Lung (tissue), 12 donors: ENCODE data around the gene RAB8B. TPM values are rescaled to one million over a fixed set of nuclear protein-coding genes. Genes with fewer than 3 reads are reported as not detected.

Experiments used
- ATAC-seq: fragments of 200-7000 bp; cut with Tn5 transposase; one replicate; pipeline ENCODE4 v1.9.1; 2020; ENCODE audit warnings: moderate number of reproducible peaks; ENCODE audit not compliant: insufficient read depth, low FRiP score
- DNase-seq, 3 donors: peaks; one replicate each; pipeline ENCODE4 v3.0.0-alpha.2; 2013 to 2017
- H3K27ac ChIP-seq, 2 donors: one replicate each; pipeline ENCODE4 v1.5.1; 2013; ENCODE audit warnings: mild to moderate bottlenecking in 2 of 2, moderate library complexity in 2 of 2, control low read depth in 1 of 2, inconsistent platforms in 1 of 2, low read depth in 1 of 2, low read length in 1 of 2
- H3K27me3 ChIP-seq, 3 donors: one replicate each; pipeline ENCODE4 v1.5.1; 2013; ENCODE audit warnings: low read length in 2 of 3; ENCODE audit not compliant: control insufficient read depth in 3 of 3, insufficient read depth in 3 of 3
- H3K36me3 ChIP-seq, 4 donors: one replicate each; pipeline ENCODE4 v1.5.1; 2013; ENCODE audit warnings: low read length in 4 of 4, mild to moderate bottlenecking in 1 of 4, moderate library complexity in 1 of 4; ENCODE audit not compliant: control insufficient read depth in 4 of 4, insufficient read depth in 4 of 4
- H3K4me1 ChIP-seq, 5 donors: one replicate each; pipeline ENCODE4 v1.5.1; 2013; ENCODE audit warnings: low read length in 5 of 5, mild to moderate bottlenecking in 2 of 5, moderate library complexity in 1 of 5; ENCODE audit not compliant: control insufficient read depth in 5 of 5, insufficient read depth in 5 of 5
- H3K4me3 ChIP-seq: one replicate; pipeline ENCODE4 v1.5.1; 2013; ENCODE audit warnings: mild to moderate bottlenecking, control low read depth, moderate library complexity
- H3K9ac ChIP-seq, 2 donors: one replicate each; pipeline ENCODE4 v1.5.1; 2013; ENCODE audit warnings: low read length in 2 of 2, control low read depth in 1 of 2; ENCODE audit not compliant: insufficient read depth in 1 of 2
- H3K9me3 ChIP-seq, 4 donors: one replicate each; pipeline ENCODE4 v1.5.1; 2013; ENCODE audit warnings: low read length in 3 of 4, mild to moderate bottlenecking in 1 of 4, moderate library complexity in 1 of 4; ENCODE audit not compliant: control insufficient read depth in 4 of 4, insufficient read depth in 3 of 4
- WGBS, 2 donors: extraction: QIAGEN DNeasy Blood & Tissue Kit; methylation state at CpG; one replicate each; pipeline ENCODE4 v1.1.7; 2013; 5-methylcytosine and 5-hydroxymethylcytosine counted together
- polyA plus RNA-seq, 2 donors: library from polyadenylated mRNA; stranded (reverse); fragments of 200-250 nt; gene quantifications; one replicate each; pipeline ENCODE4 v1.2.1, GENCODE V29; 2013
- total RNA-seq, 2 donors: library from RNA; depleted of rRNA in 1 of 2; stranded (reverse); fragments of >200 nt in 1 of 2; gene quantifications; one replicate each; pipeline ENCODE4 v1.2.1, GENCODE V29; 2014 to 2021
- TF ChIP-seq, protein P1 (sequence below): IDR thresholded peaks from 2 replicates; pipeline ENCODE4 v1.5.1; 2012; ENCODE audit warnings: mild to moderate bottlenecking; ENCODE audit errors: control extremely low read depth, extremely low read depth
- donor health status: control.
- donor health status: control.
- donor health status: Bipolar disorder and iron deficiency.
- donor health status: healthy.
- donor health status: DM: yes; HTN: yes; CAD: no.

Gene RAB8B
- total and polyA plus RNA-seq, 4 donors = 10.0 to 88.9 (median 35.7) TPM

DNA sequence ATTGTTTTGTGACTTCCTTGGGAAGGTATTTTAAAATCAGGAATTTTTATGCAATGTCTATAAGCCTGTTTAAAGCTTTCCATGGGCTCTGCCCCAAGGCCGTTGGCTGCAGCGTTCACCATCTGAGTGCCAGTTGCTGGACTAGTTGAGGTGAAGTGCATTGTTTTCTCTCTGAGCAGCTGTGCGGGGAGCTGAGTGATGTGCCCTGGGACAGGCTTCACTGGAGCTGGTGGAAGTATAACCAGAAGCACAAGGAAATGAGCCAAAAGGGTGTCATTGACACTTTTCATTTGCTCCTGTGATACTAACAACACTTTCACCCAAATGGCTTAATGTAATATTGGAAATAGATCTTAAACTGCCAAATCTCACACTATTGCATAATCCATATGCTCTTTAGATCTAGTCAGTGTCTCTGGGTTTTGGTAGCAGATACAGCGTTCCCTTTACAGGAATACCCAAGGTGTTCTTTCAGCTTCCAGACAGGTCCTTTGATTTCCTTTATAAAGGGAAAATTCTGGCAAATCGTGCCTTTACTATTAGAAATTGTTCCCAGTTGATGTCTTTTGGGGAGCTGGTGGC is 117.2 kb downstream of the RAB8B start:
- 88 to 95% methylated on average over 5 of the region's 5 CpGs for WGBS, 2 donors
- no peak overlapping the region for H3K9ac ChIP-seq
- TF ChIP-seq, protein P1, sequence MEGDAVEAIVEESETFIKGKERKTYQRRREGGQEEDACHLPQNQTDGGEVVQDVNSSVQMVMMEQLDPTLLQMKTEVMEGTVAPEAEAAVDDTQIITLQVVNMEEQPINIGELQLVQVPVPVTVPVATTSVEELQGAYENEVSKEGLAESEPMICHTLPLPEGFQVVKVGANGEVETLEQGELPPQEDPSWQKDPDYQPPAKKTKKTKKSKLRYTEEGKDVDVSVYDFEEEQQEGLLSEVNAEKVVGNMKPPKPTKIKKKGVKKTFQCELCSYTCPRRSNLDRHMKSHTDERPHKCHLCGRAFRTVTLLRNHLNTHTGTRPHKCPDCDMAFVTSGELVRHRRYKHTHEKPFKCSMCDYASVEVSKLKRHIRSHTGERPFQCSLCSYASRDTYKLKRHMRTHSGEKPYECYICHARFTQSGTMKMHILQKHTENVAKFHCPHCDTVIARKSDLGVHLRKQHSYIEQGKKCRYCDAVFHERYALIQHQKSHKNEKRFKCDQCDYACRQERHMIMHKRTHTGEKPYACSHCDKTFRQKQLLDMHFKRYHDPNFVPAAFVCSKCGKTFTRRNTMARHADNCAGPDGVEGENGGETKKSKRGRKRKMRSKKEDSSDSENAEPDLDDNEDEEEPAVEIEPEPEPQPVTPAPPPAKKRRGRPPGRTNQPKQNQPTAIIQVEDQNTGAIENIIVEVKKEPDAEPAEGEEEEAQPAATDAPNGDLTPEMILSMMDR = no peak
- peaks cover 7 to 32% (median 18%) of the 10 kb centered on the region in 4 donors for H3K36me3 ChIP-seq
- no peaks in the 10 kb centered on the region for H3K27me3 ChIP-seq
- H3K27ac ChIP-seq = no peak overlapping the region
- no peak overlapping the region for H3K4me3 ChIP-seq
- no peaks in the 10 kb centered on the region for H3K4me1 ChIP-seq
- ATAC-seq (no peak), DNase-seq (no peak)
- no peaks in the 10 kb centered on the region for H3K9me3 ChIP-seq

DNA sequence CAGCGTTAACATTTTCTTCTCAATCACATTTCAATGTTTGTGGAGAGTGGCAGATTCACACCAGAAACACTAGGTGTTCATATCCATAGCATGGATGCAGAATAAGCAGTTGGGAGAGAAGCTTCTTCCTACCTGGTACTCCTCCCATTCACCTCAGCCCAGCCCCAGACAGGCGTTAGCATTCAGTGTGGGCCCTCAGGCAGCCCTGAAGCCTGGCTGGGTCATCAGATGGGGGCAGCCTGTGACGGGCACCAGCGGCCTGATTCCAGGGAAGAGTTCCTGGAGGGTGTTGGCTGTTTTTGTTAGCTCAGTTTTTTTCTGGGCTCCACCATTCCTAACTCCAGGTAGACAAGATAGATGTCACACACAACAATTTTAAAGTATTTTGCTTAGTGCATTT is 119.1 kb downstream of the RAB8B start:
- no peak overlapping the region for H3K27ac ChIP-seq
- no peaks in the 10 kb centered on the region for H3K9me3 ChIP-seq
- peaks cover 3 to 17% (median 10%) of the 10 kb centered on the region in 4 donors for H3K36me3 ChIP-seq
- TF ChIP-seq, protein P1 = no peak
- H3K9ac ChIP-seq = no peak overlapping the region
- ATAC-seq = no peak
- no peak overlapping the region for H3K4me3 ChIP-seq
- no peaks in the 10 kb centered on the region for H3K4me1 ChIP-seq
- no peaks in the 10 kb centered on the region for H3K27me3 ChIP-seq
- 89 to 93% methylated on average over 4 of the region's 4 CpGs for WGBS, 2 donors
- no peak for DNase-seq

DNA sequence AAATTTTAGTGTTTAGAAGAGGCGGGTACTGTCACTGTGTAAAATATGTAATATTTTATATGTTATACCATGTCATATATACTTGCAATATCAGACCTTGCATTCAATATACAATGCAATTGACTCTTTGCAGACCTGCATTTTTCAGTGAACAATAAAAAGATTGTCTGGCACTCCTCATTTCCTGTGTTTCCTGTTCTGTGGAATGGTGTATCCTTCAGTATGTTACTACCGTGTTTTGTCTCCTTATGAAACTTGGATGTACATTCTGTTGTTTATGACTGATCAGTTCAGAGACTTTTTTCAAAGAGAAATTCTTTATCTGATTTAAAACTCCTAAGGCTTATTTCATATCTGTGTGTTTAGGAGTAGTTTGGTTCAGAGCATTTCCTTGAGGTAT is 119.5 kb downstream of the RAB8B start:
- DNase-seq = no peak
- TF ChIP-seq, protein P1 = no peak
- H3K9me3 ChIP-seq = no peaks in the 10 kb centered on the region
- H3K27ac ChIP-seq = no peak overlapping the region
- no peak overlapping the region for H3K9ac ChIP-seq
- H3K4me3 ChIP-seq = no peak overlapping the region
- H3K27me3 ChIP-seq = no peaks in the 10 kb centered on the region
- ATAC-seq = no peak
- no peaks in the 10 kb centered on the region for H3K4me1 ChIP-seq
- WGBS, 2 donors = 78 to 84% methylated on average over 2 of the region's 2 CpGs
- H3K36me3 ChIP-seq = peaks cover 3 to 14% (median 8%) of the 10 kb centered on the region in 4 donors

DNA sequence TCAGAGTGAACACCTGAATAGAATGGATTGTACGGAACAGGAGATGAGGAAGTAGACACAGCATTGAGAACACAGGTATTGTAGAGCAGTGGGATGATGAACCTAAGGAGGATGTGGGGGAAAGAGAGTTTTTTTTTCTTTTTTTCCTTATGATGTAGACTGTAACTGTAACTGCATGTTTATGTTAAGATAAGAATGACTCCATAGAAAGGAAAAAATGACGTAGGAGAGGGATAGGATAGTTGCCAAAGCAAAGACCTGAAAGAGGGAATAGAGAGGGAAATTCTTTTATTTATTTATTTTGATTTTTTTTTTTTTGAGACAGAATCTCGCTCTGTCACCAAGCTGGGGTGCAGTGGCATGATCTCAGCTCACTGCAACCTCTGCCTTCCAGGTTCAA is 121.2 kb downstream of the RAB8B start:
- H3K9me3 ChIP-seq = no peaks in the 10 kb centered on the region
- WGBS, 2 donors = 85 to 88% methylated on average over 3 of the region's 3 CpGs
- no peak overlapping the region for H3K27ac ChIP-seq
- no peaks in the 10 kb centered on the region for H3K27me3 ChIP-seq
- H3K4me1 ChIP-seq = no peaks in the 10 kb centered on the region
- no peak overlapping the region for H3K4me3 ChIP-seq
- DNase-seq (no peak), ATAC-seq (no peak)
- peaks cover 3 to 13% (median 5%) of the 10 kb centered on the region in 4 donors for H3K36me3 ChIP-seq
- H3K9ac ChIP-seq = no peak overlapping the region
- TF ChIP-seq, protein P1 = no peak
